OCI-LY1 (cell line): ENCODE results near the gene UGGT1.

ENCODE experiments used
- EZH2 ChIP-seq: fragments of 200-600 bp; sonication (generic), shearing (Covaris generic); IDR thresholded peaks from 2 replicates; pipeline ENCODE4 v1.8.0; 2017; ENCODE audit warnings: borderline replicate concordance, mixed run types, mild to moderate bottlenecking, antibody characterized with exemption, low read length, moderate library complexity, mixed read lengths
- TF ChIP-seq, protein P1 (sequence below): fragments of 200-600 bp; sonication (generic), shearing (Covaris generic); IDR thresholded peaks from 2 replicates; pipeline ENCODE4 v1.5.1; 2017; ENCODE audit warnings: mild to moderate bottlenecking, antibody characterized with exemption, low read length, moderate library complexity, mixed read lengths

DNA sequence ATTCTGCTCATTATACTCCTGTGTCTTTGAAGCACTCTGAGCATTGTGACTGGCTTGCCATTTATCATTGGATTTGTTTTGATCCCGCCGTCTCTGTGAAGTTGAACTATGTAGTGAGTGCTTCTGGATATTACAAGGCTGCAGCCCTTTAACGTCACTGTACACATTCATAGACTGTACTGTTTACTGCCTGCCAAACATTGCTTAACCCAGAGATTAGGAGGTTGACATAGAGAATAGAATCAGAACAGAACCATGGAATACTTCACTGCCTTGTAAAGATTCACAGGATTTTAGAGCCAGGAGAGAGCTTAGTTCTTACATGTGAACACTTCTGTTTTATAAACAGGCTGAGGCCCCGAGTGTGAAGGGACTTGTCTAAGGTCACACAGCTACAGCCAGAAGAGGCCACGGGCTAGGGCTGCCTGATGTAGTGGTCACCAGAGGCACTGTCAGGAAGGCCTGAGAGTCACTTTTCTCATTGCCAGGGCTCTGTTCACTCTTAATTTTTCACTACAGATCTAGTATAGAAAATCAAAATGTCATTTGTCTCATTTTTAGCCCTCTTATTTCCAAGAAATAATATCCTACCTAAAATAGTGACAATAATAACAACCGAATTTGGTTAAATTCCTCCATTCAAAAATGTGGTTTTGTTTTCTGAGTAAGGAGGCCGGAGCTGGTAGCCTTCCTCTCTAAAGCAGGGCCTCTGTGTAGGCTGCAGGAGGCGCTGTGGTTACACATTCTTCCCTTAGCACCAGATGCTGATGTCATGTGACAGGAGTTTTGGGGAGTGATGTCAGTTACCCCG, 87.9 kb downstream of the UGGT1 start:
- TF ChIP-seq, protein P1, sequence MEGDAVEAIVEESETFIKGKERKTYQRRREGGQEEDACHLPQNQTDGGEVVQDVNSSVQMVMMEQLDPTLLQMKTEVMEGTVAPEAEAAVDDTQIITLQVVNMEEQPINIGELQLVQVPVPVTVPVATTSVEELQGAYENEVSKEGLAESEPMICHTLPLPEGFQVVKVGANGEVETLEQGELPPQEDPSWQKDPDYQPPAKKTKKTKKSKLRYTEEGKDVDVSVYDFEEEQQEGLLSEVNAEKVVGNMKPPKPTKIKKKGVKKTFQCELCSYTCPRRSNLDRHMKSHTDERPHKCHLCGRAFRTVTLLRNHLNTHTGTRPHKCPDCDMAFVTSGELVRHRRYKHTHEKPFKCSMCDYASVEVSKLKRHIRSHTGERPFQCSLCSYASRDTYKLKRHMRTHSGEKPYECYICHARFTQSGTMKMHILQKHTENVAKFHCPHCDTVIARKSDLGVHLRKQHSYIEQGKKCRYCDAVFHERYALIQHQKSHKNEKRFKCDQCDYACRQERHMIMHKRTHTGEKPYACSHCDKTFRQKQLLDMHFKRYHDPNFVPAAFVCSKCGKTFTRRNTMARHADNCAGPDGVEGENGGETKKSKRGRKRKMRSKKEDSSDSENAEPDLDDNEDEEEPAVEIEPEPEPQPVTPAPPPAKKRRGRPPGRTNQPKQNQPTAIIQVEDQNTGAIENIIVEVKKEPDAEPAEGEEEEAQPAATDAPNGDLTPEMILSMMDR: peak; percentile 85
- TF ChIP-seq EZH2: no peak
